Endothelial cell of umbilical vein (primary cell): ENCODE data around the gene EMP3. TPM values are rescaled to one million over a fixed set of nuclear protein-coding genes. Genes with fewer than 3 reads are reported as not detected.

ENCODE experiments used
- BruUV-seq: library from RNA; stranded (reverse); fragments of 400-500 nt; replicated peaks from 2 replicates; lab custom pipeline; 2021; lab: Mats Ljungman, UMichigan
- CTCF ChIA-PET: fragments of 300-600, 350-600 bp; sonication (Branson Sonifier 250); formaldehyde crosslinking; loops from one replicate; lab custom pipeline; 2021; ENCODE audit warnings: antibody characterized with exemption, inconsistent platforms; lab: Charles Lee
- POLR2A ChIA-PET: fragments of 300-600, 350-600 bp; sonication (Branson Sonifier 250); formaldehyde crosslinking; loops from one replicate; lab custom pipeline; 2021; ENCODE audit warnings: antibody characterized with exemption, inconsistent platforms; lab: Charles Lee
- DNase-seq: peaks from one replicate; pipeline ENCODE4 v3.0.0-alpha.2; 2011; ENCODE audit warnings: low read depth, low spot score
- FAIRE-seq: peaks from 2 replicates; lab custom pipeline; 2011; peaks lifted over from hg19 to GRCh38; lab: Jason Lieb, UNC
- H2AFZ ChIP-seq: 2 replicates; pipeline ENCODE4 v1.6.0; 2012; ENCODE audit warnings: low read depth, low read length, control low read depth, inconsistent platforms
- H3K27ac ChIP-seq: 2 replicates; pipeline ENCODE4 v1.5.1; 2011; ENCODE audit warnings: low read depth, mild to moderate bottlenecking, control low read depth, low read length, moderate library complexity; ENCODE audit not compliant: insufficient read depth
- H3K27me3 ChIP-seq, 2 experiments: 2 replicates each; pipeline versions ENCODE4 v1.6.0 to v1.6.1; 2011; ENCODE audit warnings: low read length in 2 of 2, mixed read lengths in 1 of 2; ENCODE audit not compliant: control insufficient read depth in 2 of 2, insufficient read depth in 2 of 2
- H3K36me3 ChIP-seq, 2 experiments: 2 replicates in 1 of 2; 3 replicates in 1 of 2; pipeline ENCODE4 v1.5.1; 2011; ENCODE audit warnings: low read length in 2 of 2, mild to moderate bottlenecking in 1 of 2, moderate library complexity in 1 of 2; ENCODE audit not compliant: control insufficient read depth in 2 of 2, insufficient read depth in 2 of 2; ENCODE audit errors: extremely low read depth in 1 of 2
- H3K4me1 ChIP-seq: 3 replicates; pipeline ENCODE4 v1.5.1; 2011; ENCODE audit warnings: mild to moderate bottlenecking, low read length; ENCODE audit not compliant: control insufficient read depth, insufficient read depth; ENCODE audit errors: extremely low read depth
- H3K4me2 ChIP-seq: 2 replicates; pipeline ENCODE4 v1.6.1; 2011; ENCODE audit warnings: low read length, control low read depth, mixed read lengths; ENCODE audit not compliant: insufficient read depth
- H3K4me3 ChIP-seq, 3 experiments: fragments of 200-600 bp in 1 of 3; sonication (generic), shearing (Covaris generic) in 1 of 3; replicated peaks in 1 of 3; 2 replicates each; pipeline ENCODE4 v1.5.1; 2011 to 2016; ENCODE audit warnings: control low read depth in 3 of 3, low read length in 3 of 3, mild to moderate bottlenecking in 2 of 3, inconsistent platforms in 1 of 3, low read depth in 1 of 3, moderate library complexity in 1 of 3; ENCODE audit not compliant: insufficient read depth in 1 of 3
- H3K79me2 ChIP-seq: 2 replicates; pipeline ENCODE4 v1.6.0; 2012; ENCODE audit warnings: low read length, inconsistent platforms; ENCODE audit not compliant: control insufficient read depth, insufficient read depth
- H3K9ac ChIP-seq: replicated peaks from 2 replicates; pipeline ENCODE3; 2011; ENCODE audit warnings: low read length, control low read depth; ENCODE audit not compliant: insufficient read depth; ENCODE audit errors: extremely low read depth
- H3K9me1 ChIP-seq: replicated peaks from 3 replicates; pipeline ENCODE4 v1.6.0; 2011; ENCODE audit warnings: mild to moderate bottlenecking, low read length; ENCODE audit not compliant: control insufficient read depth, insufficient read depth; ENCODE audit errors: extremely low read depth
- H3K9me3 ChIP-seq: replicated peaks from 2 replicates; pipeline ENCODE4 v1.5.1; 2012; ENCODE audit warnings: low read length, inconsistent platforms; ENCODE audit not compliant: control insufficient read depth, insufficient read depth
- H4K20me1 ChIP-seq: replicated peaks from 2 replicates; pipeline ENCODE3; 2011; ENCODE audit warnings: mild to moderate bottlenecking, low read length; ENCODE audit not compliant: control insufficient read depth, insufficient read depth; ENCODE audit errors: extremely low read depth
- CTCF ChIP-seq, 2 donors: IDR thresholded peaks; 1 replicate in 1 of 2; 2 replicates in 1 of 2; pipeline ENCODE4 v1.5.1; 2011; ENCODE audit warnings: low read length in 2 of 2, mild to moderate bottlenecking in 2 of 2, moderate library complexity in 2 of 2, control low read depth in 1 of 2, inconsistent platforms in 1 of 2, low read depth in 1 of 2; ENCODE audit not compliant: insufficient read depth in 1 of 2; ENCODE audit errors: extremely low read depth in 1 of 2
- EZH2 ChIP-seq: IDR thresholded peaks from 2 replicates; pipeline ENCODE4 v1.6.1; 2012; ENCODE audit warnings: borderline replicate concordance, low read depth, mild to moderate bottlenecking, moderate library complexity, low read length, inconsistent platforms; ENCODE audit not compliant: severe bottlenecking
- FOS ChIP-seq: IDR thresholded peaks from 2 replicates; pipeline ENCODE4 v1.6.1; 2011; ENCODE audit warnings: mild to moderate bottlenecking, low read length, moderate library complexity, borderline replicate concordance; ENCODE audit not compliant: insufficient read depth
- GATA2 ChIP-seq: IDR thresholded peaks from 2 replicates; pipeline ENCODE4 v1.7.0; 2011; ENCODE audit warnings: low read depth, mild to moderate bottlenecking, moderate library complexity, mixed read lengths, low read length; ENCODE audit not compliant: insufficient read length, insufficient read depth
- JUN ChIP-seq: IDR thresholded peaks from 2 replicates; pipeline ENCODE4 v1.6.1; 2011; ENCODE audit warnings: borderline replicate concordance, low read depth; ENCODE audit not compliant: insufficient read length, insufficient read depth
- MAX ChIP-seq: IDR thresholded peaks from 2 replicates; pipeline ENCODE4 v1.6.1; 2011; ENCODE audit not compliant: insufficient read depth, insufficient read length
- MYC ChIP-seq: IDR thresholded peaks from one replicate; pipeline ENCODE4 v1.6.1; 2011; ENCODE audit warnings: mild to moderate bottlenecking, low read depth, low read length
- POLR2A ChIP-seq: IDR thresholded peaks from 2 replicates; pipeline ENCODE4 v1.6.1; 2012; ENCODE audit warnings: low read depth, mild to moderate bottlenecking, control low read depth, low read length
- POLR2AphosphoS5 ChIP-seq: IDR thresholded peaks from 2 replicates; pipeline ENCODE4 v1.6.1; 2012; ENCODE audit warnings: low read depth, mild to moderate bottlenecking, control low read depth, low read length, moderate library complexity; ENCODE audit not compliant: insufficient read depth
- dilution Hi-C: fragments of 300-500 bp; cut with MboI; formaldehyde crosslinking; loops from one replicate; pipeline ENCODE4 v1.15.0; 2019; ENCODE audit warnings: low sequenced_read_pairs; ENCODE audit not compliant: extremely low pct_ligation_motif_present
- intact Hi-C: fragments of 100-400 bp; cut with micrococcal nuclease; formaldehyde crosslinking; loops from one replicate; pipeline ENCODE4 v1.10.0; 2022
- polyA plus RNA-seq, 4 experiments: library from polyadenylated mRNA; depleted of rRNA in 3 of 4; stranded (reverse) in 3 of 4; unstranded in 1 of 4; fragments of >200 nt; gene quantifications; 2 replicates each; pipeline versions ENCODE4 v1.2.1 to v1.2.3, GENCODE V29; 2011 to 2012; ENCODE audit warnings: missing spikeins in 1 of 4
- total RNA-seq: library from RNA; stranded (reverse); gene quantifications from 2 replicates; pipeline ENCODE4 v1.2.3, GENCODE V29; 2021

Gene EMP3
- total and polyA plus RNA-seq, 2 donors (not counting 3 experiments of a cell fraction or from before 2014, with no cell fraction given), result 127 to 406 TPM

- BruUV-seq, result TSS peak; percentile 71
- intact Hi-C loops, result no loop called here
Measured at GRCh38 chr19:48363500-48363809, 38.1 kb downstream of the EMP3 start.

GRCh38 chr19:48363810-48364597 is 38.7 kb downstream of the EMP3 start, which contains the start of the genes SYNGR4 and TMEM143:
Gene SYNGR4, plus strand, starts transcription at chr19:48364367. Its CDS starts 1,476 bp downstream, at chr19:48365843.
Gene TMEM143, minus strand, starts transcription at chr19:48363940. Its CDS starts 20 bp downstream, at chr19:48363920.
- H3K4me3 ChIP-seq, result peak within 1 kb of the TSS; percentile 11 to 53 (median 35)
- H3K4me1 ChIP-seq, result peaks cover 8% of the 10 kb centered on the region
- H3K9me3 ChIP-seq, result no peaks in the 10 kb centered on the region
- ChIA-PET POLR2A (interaction anchor here (0.5 to 1.4 kb wide), 6 partner anchors 11 to 296 kb away, joined by 3 to 10 read pairs (median 4); partner anchors contain the start of gene PLA2G4C), CTCF (interaction anchor here (1.0 to 4.5 kb wide), 9 partner anchors 13 to 220 kb away, joined by 3 to 29 read pairs (median 10); partner anchors contain the start of genes GRWD1 and KDELR1)
- no peaks in the 10 kb centered on the region for H3K36me3 ChIP-seq
- peak; percentile 100 for DNase-seq
- dilution Hi-C loops, result no loop called here
- TF ChIP-seq GATA2 (no peak), POLR2A (peak; percentile 15), JUN (no peak), MAX (no peak), POLR2AphosphoS5 (no peak), FOS (no peak), MYC (no peak), CTCF (IDR thresholded peaks at IDR 0.05; ENCODE audit: extremely low read depth in 1 of 2, insufficient read depth in 1 of 2, low read depth in 1 of 2, low read length in 2 of 2) (no peak)
- peak within 1 kb of the TSS; percentile 40 for H3K27ac ChIP-seq
- H3K79me2 ChIP-seq, result no peaks in the 10 kb centered on the region
- BruUV-seq, result no TSS peak
- peak; percentile 99 for FAIRE-seq
- peak within 1 kb of the TSS; percentile 73 for H3K4me2 ChIP-seq
- H2AFZ ChIP-seq, result peak within 1 kb of the TSS; percentile 73
- H3K9me1 ChIP-seq, result no peaks in the 10 kb centered on the region
- no peaks in the 10 kb centered on the region for H4K20me1 ChIP-seq
- H3K27me3 ChIP-seq, result no peaks in the 10 kb centered on the region
- H3K9ac ChIP-seq, result peak within 1 kb of the TSS; percentile 68
- intact Hi-C loops, result loop anchor here (1.0 to 2.0 kb wide), 3 partner anchors 27 to 81 kb away; partner anchors contain the start of genes GRWD1 and KDELR1

More at GRCh38 chr19:48363500-48363809, 38.1 kb downstream of the EMP3 start:
- H3K36me3 ChIP-seq, result no peaks in the 10 kb centered on the region
- FAIRE-seq (no peak), DNase-seq (no peak)
- ChIA-PET CTCF (interaction anchor here (1.0 to 4.5 kb wide), 9 partner anchors 13 to 221 kb away, joined by 3 to 29 read pairs (median 10); partner anchors contain the start of genes GRWD1 and KDELR1), POLR2A (interaction anchor here (0.6 to 1.4 kb wide), 3 partner anchors 12 to 253 kb away, joined by 3 to 7 read pairs (median 4); partner anchors contain the start of gene PLA2G4C)
- peaks cover 8% of the 10 kb centered on the region for H3K4me1 ChIP-seq
- TF ChIP-seq GATA2 (no peak), EZH2 (no peak), POLR2A (peak; percentile 12)
- peak overlapping the region; percentile 11 to 53 (median 35) for H3K4me3 ChIP-seq
- H4K20me1 ChIP-seq, result no peaks in the 10 kb centered on the region
- dilution Hi-C loops, result no loop called here
- no peaks in the 10 kb centered on the region for H3K9me3 ChIP-seq
- no peaks in the 10 kb centered on the region for H3K9me1 ChIP-seq
- peak overlapping the region; percentile 73 for H3K4me2 ChIP-seq
- H2AFZ ChIP-seq, result peak overlapping the region; percentile 55
- no peaks in the 10 kb centered on the region for H3K79me2 ChIP-seq
- H3K27ac ChIP-seq, result peak overlapping the region; percentile 40
- peak overlapping the region; percentile 68 for H3K9ac ChIP-seq
- no peaks in the 10 kb centered on the region for H3K27me3 ChIP-seq
